Spleen (tissue), 3 donors: Measurements from ENCODE around the gene SYNC.

Source experiments
- POLR2A ChIP-seq, 3 donors: fragments of 450-650 bp; IDR thresholded peaks; one replicate each; pipeline ENCODE4 v1.5.1; 2017; ENCODE audit warnings: antibody characterized with exemption in 3 of 3, mild to moderate bottlenecking in 1 of 3
- POLR2AphosphoS5 ChIP-seq, 3 donors: sonication (generic); formaldehyde crosslinking; IDR thresholded peaks; one replicate each; pipeline ENCODE4 v1.5.1; 2017; ENCODE audit warnings: antibody characterized with exemption in 3 of 3

DNA sequence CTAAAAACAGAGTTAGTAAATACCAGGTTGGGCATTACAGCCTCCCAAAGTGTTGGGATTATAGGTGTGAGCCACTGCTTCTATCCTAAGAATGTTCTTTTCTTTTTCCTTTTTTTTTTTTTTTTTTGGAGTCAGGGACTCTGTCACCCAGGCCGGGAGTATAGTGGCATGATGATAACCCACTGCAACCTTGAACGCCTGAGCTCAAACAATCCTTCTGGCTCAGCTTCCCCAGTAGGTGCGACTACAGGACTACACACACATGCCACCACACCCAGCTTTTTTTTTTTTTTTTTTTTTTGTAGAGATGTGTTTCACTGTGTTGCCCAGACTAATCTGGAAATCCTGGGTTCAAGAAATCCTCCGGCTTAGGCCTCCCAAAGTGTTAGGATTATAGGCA is 58.1 kb downstream of the SYNC start:
- no peak for TF ChIP-seq POLR2AphosphoS5 (IDR thresholded peaks at IDR 0.05)
- no peak for TF ChIP-seq POLR2A (IDR thresholded peaks at IDR 0.05)
